ENCODE results near the gene AGPAT1.
A peak's percentile ranks its signal among the peaks of the same experiment; 100 is the strongest.
"Not testable (repeated sequence)": the region's sequence is repeated elsewhere in the genome, so short reads cannot be mapped to it uniquely, and the experiment has no call there.

Gene AGPAT1

DNA sequence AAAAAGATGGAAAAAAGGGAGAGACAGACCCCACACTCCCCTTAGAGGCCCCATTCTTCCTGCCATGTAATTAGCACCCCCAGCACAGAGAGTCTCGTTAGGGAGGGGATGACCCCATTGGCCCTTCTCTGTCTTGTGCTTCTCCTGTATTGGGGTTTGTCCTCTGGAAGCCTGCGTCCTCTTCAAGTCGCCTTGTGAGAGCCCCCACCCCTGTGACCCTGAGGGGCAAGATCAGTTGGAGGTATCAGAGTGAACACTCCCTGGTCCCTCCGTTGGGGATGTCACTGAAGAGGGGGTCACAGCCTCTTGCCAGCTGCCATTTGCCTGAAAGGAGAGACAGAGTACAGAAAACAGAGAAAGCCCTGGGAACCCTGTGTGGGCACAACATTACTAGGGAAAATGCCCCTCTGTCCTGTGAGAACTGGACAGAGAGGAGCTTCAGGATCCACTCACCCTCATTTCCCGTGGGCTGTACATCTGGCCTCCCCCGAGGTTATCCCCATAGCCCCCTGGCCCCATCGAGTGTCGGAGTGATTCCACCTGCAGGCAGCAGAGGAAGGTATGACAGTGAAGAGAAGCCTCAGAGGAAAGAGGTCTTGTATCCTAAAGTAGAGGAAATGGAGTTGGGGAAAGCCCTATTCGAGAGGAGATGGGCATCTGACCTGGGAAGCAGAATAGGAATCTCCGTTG, 10.4 kb upstream of the AGPAT1 start:
- DNase-seq (ENCODE audit: low spot score): not testable (repeated sequence)

DNA sequence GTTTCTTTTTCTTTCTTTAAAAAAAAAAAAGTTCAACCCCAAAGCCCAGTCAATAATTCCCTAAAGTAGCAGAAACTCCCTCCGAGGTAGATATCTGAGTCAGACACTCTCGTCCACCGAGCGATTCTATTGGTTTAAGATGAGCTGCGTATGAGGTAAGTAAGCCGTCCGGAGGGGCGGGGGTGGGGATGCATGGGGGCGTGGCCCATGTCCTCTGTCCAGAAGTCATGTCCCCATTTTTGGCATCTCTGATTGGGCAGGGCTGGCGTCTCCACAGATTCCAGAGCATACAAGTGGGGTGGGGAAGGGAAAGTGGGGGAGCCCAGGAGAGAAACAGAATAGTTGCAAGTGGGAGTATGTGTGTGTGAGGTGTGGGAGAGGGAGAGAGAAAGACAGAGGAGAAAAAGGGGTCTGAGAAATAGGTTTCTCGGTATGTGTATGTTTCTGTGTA, 9.8 kb upstream of the AGPAT1 start:
- DNase-seq (ENCODE audit: low spot score): peak; percentile 82

DNA sequence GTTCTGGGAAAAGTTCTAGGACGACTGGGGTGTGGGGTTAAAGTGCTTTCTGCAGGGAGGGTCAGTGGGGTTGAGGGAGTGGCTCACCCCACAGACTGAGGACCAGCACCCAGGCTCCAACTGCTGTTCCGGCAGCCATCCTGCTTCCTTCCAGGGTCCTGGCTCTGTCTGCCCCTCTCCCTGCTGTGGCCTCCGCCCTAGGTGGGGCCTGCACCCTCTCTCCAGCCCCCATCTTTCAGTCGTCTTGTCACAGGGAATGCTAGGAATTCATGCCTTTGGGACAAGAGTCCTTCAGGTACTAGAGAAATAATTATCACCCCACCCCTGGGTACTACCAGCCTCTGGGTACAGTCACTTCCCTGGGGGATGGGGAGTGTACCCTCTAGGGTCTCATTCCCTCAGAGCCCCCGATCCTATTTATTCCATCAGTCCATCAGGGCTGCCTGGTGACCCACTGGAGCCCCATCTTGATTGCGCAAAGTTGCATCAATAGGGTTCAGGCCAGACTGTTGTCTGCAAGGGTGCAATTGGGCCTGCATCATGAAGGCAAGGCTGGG, 8.3 kb upstream of the AGPAT1 start, which contains the start of gene AGER:
Gene AGER, minus strand, starts transcription at position 170 of the 557 bp plus-strand sequence. Its CDS starts 31 bp downstream, at position 139.
- no peak for DNase-seq (ENCODE audit: low spot score)

DNA sequence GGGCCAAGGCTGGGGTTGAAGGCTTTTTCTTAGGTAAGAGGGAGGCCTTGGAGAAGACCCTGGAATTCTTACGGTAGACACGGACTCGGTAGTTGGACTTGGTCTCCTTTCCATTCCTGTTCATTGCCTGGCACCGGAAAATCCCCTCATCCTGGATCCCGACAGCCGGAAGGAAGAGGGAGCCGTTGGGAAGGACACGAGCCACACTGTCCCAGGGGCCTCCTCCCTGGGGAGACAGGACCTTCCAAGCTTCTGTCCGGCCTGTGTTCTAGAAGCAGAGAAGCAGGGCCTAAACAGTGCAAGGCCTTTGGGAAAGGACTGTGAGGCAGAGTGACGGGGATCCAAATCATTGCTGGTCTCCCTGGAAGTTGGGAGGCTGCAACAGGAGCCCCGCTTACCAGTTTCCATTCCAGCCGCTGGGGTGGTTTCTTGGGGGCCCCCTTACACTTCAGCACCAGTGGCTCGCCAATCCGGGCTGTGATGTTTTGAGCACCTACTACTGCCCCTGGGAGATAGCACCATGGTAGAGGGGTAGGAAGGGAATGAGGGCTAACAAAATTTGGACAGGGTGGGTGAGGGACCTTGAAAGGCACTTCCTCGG, 7.7 kb upstream of the AGPAT1 start:
- no peak for DNase-seq (ENCODE audit: low spot score)

DNA sequence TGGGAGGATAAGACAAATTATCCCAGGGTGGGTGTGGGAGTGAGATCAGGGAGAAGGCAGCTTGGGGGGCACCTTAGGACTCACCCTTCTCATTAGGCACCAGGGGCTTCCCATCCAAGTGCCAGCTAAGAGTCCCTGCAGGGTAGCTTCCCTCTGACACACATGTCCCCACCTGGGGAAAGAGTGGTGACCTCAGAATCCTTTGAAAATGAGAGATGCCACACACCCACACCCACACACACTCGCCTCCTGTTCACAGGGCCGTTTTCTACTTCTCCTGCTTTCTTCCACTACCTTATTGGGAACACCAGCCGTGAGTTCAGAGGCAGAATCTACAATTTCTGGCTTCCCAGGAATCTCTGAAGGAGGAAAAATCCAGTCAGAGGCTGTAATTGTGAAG, 7.1 kb upstream of the AGPAT1 start:
- DNase-seq (ENCODE audit: low spot score): no peak

DNA sequence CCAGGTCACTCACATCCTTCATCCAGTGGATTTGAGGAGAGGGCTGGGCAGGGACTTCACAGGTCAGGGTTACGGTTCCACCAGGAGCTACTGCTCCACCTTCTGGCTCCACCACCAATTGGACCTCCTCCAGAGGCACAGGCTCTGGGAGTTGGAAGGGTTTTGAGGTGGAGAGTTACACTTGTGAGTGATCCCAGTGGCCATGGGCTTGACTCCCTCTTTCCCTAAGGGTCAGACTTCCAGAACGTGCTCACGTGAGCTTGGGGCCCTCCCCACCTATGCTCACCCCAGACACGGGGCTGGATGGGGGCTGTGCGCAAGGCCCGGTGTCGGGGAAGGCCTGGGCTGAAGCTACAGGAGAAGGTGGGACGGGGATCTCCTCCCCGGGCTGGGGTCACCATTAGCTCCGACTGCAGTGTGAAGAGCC, 6.7 kb upstream of the AGPAT1 start:
- no peak for DNase-seq (ENCODE audit: low spot score)

DNA sequence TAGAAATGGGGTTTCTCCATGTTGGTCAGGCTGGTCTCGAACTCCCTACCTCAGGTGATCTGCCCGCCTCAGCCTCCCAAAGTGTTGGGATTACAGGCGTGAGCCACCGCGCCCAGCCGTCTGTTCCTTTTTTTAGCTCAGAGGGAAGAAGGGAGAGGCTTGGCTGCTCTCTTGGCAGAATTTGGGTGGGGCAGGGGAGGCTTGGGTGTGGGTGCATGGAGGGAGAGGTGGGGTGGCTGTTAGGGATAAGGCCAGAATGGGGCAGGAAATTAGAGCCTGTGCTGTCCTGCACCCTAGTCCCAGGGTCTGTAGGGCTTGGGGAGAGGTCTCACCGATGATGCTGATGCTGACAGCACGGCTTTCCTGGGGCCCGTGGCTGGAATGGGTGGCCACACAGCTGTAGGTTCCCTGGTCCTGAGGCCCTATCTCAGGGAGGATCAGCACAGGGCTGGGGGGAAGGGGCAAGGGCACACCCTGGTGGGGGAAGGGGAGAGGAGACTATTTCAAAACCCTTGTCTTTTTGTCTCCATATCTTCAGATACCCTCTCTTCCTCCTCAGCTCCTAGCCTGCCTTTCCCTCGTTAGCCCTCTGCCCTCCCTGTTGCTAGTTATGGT, 6.1 kb upstream of the AGPAT1 start:
- DNase-seq (ENCODE audit: low spot score): no peak

DNA sequence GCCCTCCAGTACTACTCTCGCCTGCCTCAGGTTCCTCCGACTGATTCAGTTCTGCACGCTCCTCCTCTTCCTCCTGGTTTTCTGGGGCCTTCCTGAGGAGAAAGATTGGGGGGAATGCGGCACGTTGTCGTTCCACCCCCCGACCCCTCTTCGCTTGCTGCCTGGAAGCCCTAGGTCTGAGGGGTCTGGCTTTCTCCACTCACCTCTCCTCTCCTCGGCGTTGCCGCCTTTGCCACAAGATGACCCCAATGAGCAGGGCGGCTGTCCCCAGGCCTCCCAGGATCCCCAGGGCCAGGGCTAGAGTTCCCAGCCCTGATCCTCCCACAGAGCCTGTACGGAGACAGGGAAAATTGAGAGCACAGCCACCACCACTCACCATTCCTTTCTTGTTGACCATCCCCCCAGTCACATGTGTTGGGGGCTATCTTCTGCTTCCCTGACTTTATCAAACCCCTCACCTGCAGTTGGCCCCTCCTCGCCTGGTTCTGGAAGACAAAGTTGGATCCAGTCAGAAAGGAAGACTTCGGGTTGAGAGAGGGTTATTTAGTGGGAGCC, 5.3 kb upstream of the AGPAT1 start:
- DNase-seq (ENCODE audit: low spot score): no peak

DNA sequence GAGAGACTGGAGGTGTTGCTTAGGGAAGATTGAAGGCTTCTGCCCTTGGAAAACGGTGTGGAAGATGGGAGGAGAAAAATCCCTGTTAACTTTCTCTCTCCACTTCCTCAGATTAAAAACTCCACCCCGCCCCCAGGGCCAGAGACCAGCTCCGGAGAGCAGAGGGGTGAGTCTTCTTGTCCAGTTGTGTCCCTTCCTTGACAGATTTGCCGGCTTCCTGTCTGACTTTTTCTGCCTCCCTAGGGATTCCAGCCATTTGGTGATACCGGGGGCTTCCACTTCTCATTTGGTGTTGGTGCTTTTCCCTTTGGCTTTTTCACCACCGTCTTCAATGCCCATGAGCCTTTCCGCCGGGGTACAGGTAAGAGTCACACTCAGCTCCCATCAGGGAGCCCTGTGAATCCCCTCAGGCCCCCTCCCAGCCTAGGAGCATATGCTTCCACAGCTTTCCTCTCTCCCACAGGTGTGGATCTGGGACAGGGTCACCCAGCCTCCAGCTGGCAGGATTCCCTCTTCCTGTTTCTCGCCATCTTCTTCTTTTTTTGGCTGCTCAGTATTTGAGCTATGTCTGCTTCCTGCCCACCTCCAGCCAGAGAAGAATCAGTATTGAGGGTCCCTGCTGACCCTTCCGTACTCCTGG, 4.0 kb upstream of the AGPAT1 start:
- DNase-seq (ENCODE audit: low spot score): no peak

DNA sequence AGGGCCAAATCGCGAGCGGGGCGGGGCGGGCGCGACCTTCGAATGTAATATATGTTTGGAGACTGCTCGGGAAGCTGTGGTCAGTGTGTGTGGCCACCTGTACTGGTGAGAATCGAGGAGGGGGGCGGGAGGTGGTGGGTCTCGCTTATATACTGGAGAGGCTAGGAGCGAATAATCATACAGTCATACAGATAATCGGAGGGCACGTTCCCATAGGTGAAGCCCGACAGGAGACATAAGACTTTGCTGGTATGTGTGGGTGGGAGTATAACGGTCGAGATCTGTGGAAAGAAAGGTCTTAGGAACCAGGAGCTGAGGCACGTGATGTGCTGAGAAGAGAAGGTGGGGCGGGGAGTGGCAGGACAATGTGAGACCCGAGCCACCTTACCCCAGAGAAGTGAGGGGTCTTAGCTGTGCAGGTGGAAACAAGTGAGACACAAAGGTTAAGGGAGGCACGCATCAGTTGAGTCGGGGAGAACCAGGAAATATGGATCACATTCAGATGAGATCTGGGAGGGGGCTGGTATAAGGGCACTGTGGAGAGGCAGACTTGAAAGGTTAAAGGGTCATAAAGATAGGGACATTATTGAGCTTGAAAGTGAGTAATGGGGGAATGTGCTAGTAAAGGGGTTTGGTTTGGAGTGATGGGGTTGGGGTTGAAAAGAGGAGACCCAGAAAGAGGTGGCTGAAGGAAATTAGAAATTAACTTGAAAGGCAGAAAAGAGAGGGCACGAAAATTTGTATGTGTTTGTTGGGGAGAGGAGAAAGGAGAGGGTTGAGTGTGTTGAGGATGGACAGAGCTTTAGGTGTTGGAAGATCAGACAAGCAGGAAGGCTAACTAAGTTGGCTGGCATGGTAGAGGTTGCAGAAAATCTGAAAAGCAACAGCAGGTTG, 2.9 kb upstream of the AGPAT1 start:
- no peak for DNase-seq (ENCODE audit: low spot score)

DNA sequence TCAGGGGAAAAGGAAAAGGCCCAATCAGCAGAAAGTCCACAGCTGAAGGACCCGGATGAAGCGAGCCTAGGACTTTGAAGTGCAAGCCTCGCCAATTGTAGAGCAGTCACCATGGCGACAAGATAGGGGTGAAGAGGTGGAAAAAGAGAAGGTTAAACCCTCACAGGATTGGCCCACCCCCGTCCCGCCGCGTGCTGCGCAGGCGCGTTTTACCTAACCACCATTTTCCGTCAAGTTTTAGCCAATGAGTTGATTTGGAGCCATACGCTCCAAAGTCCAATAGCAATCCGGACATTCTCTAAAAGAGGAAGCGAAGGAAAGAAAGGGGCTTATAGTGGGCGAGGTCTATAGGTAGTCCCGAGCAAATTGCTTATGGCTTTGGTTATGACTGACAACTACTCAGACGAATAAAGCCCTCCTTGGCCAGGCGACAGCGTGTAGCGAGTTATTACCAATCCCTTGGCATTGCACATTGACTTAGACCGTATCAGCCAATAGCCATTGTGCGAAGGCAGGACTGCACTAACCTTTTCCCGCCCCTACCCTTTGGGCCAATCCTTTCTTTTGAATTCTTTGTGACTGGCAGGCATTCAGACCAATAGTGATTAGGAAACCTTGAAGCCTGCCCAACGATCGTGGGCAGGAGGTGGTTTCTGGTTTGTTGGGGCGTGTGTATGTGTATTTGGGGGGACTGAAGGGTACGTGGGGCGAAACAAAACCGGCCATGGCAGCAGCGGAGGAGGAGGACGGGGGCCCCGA, 2.1 kb upstream of the AGPAT1 start, which contains the start of gene RNF5:
Gene RNF5, plus strand, starts transcription at position 618 of the 759 bp plus-strand sequence. Its CDS starts 107 bp downstream, at position 725.
- peak; percentile 95 for DNase-seq (ENCODE audit: low spot score)

DNA sequence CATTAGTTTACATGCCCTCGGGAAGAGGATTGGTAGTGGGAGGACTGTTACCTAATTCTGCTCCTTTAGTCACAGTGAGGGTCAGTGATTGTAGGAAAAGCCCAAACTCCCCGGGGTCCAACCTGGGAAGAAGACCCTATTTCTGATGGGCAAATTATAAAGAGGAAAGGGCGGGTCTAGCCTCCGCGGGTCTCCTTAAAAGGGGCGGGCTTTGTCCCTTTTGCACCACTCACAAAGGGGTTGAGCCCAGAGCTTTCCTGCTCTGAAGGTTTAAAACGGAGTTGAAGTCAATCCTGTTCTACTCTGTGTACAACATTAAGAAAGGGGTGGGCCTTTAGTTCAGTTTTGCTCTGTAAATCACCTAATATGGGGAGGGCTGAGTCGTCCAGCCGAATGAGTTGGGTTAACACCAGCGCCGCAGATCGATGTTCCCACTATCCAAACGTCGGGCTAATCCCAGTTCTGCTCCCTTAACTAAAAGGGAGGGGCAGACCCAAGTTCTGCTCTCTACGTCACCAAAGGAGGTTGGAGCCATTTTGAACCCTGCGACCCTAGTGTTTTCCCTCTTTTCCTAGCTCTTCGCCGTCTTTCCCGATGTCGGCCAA, 1.4 kb upstream of the AGPAT1 start:
- DNase-seq (ENCODE audit: low spot score): no peak

DNA sequence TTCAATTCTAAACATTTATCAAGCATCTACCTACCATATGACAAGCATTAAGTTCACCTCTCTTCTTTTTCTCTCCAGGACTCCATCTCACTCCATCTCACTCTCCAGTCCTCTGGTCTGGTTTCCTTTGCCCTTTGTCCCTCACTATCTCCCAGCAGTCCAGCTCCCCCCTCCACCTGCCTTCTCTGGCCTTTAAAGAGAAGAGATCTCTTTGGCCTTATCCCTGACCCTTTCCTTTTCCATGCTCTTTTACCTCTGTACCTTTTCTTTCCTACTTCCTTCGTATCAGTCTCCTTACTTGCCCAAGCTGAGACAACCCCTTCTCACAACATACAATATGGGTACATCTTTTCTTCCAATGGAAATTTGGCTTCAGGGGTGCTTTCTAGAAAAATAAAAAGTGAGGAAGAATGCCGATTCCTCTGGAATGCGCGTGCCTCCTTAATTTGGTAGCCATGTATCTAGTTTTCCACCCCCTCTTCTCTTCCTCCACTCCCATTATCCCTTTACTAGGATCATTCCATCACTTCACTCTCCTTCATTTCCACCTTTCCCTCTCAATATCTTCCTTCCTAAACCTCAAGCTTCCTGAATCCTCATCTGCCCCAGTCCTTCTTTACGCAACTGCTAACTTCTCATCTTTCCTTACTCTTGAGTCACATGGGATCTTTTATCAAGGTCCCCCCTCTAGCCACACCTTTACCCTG, 745 bp upstream of the AGPAT1 start:
- no peak for DNase-seq (ENCODE audit: low spot score)

DNA sequence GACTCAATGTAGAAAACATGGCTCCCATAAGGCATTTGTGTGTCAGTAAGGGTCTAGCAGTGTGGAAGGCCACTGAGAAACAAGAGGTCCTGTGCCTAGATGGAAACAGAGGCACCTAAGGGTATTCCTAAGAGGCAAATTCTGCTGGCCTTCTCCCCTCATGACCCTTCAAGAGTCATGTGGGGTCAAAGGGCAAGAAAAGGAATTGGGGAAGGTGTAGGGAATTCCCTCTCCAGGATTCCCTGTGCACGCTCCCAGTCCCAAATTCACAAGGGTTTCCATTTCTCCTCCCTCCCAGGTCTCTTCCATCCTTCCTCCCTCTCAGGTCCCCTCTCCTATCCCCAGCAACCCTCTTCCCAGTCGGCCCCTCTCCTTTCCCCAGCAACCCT, 568 bp downstream of the AGPAT1 start:
- DNase-seq (ENCODE audit: low spot score): no peak

DNA sequence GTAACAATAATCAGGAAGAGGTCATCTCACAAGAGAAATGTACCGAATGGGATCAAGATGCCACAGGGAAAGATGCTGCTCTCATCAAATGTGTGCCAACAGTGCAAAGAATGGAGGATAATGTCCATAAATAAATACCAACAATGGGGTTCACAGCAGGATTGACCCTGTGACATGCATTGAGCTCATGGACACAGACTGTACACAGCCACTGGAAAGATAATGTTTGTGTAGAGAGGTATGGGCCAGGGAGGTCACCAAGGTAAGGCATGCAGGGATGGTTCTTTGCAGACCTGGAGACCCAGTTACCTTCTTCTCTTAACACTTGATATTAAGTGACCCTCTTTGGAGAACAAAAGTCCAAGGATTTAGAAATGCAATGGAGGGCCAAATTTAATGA, 1.5 kb downstream of the AGPAT1 start:
- DNase-seq (ENCODE audit: low spot score): no peak

DNA sequence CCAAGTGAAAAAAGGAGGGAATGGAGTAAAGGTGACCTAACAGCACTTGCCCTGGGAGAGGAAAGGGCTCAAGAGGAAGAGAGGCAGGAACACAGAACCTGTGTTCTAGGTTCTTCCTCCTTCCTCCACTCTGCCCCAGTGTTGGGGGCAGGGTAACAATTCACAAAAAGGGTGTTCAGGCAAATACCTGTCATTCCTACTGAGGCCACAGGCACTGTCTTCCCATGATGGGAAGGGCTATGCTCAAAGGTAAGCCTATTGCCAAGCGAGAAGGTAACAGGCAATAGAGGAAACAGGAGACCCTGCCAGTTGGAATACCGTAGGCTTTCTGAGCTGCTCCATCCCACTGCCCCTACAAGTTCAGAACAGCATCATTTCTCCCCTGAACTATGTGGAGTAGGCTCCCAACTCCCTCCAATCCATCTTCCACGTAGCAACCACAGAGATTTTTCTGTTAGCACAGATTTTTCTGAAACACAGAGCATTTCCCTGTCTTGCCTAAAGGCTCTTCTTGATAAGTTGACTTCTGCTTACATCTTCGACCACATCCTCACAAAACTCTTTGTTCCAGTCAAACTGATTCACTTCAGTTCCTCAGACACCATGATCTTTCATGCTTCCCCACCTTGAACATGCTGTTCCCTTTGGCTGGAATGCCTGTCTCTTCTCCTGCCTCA, 2.7 kb downstream of the AGPAT1 start:
- DNase-seq (ENCODE audit: low spot score): no peak

DNA sequence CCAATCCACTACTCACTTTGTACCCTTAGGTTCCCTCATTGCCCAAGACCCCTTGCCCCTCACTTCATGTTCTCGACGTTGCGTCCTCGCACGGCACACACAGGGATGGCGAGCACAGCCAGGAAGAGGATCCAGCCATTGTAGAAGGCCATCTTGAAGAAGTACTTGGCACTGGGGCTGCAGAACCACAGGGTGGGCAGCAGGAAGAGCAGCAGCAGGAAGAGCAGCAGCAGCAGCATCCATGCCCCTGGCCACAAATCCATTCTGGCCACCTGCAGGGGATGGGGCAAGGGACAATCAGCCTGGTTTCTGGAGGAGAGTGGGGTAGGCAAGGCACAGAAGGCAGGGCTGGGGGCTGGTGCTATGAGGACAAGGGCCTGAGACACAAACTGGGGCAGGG, 4.7 kb downstream of the AGPAT1 start:
- no peak for DNase-seq (ENCODE audit: low spot score)

DNA sequence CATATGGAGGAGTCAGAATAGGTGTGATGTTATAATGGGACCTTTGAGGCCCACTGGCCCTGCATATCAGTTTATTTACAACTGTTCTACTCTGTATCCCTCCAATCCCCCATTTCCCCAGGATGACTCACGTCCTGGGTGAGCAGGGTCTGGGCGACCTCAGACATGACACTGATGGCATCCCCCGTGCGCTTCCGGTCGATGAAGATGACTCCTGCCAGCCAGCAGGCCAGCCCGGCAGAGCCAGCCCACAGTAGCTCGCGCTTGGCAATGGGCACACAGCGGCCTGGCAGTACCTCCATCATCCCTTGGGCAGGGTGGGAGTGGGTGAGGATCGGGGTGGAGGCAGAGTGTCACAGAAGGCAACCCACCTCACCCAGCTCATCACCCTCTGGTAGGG, 5.6 kb downstream of the AGPAT1 start:
- no peak for DNase-seq (ENCODE audit: low spot score)

Data from GM03348 (cell line).